Bronchial epithelial cell (primary cell): ENCODE results near the gene ABHD6. TPM values are rescaled to one million over a fixed set of nuclear protein-coding genes. Genes with fewer than 3 reads are reported as not detected.
"Not testable (repeated sequence)": the region's sequence is repeated elsewhere in the genome, so short reads cannot be mapped to it uniquely, and the experiment has no call there.

Source experiments
- DNase-seq: peaks from one replicate; pipeline ENCODE4 v3.0.0-alpha.2; 2010; ENCODE audit warnings: low read depth
- FAIRE-seq: peaks from 2 replicates; lab custom pipeline; 2011; peaks lifted over from hg19 to GRCh38; lab: Jason Lieb, UNC
- H3K27me3 ChIP-seq: 2 replicates; pipeline ENCODE4 v1.5.1; 2011; ENCODE audit warnings: low read length; ENCODE audit not compliant: control insufficient read depth, insufficient read depth
- H3K36me3 ChIP-seq: 2 replicates; pipeline ENCODE4 v1.5.1; 2011; ENCODE audit warnings: low read length; ENCODE audit not compliant: control insufficient read depth, insufficient read depth
- H3K4me3 ChIP-seq: 2 replicates; pipeline ENCODE4 v1.5.1; 2011; ENCODE audit warnings: mild to moderate bottlenecking, low read depth, low read length, control low read depth
- CTCF ChIP-seq: IDR thresholded peaks from 2 replicates; pipeline ENCODE4 v1.5.1; 2011; ENCODE audit warnings: mild to moderate bottlenecking, moderate library complexity, low read length, control low read depth, inconsistent platforms; ENCODE audit not compliant: insufficient read depth, severe bottlenecking
- total RNA-seq: library from RNA; depleted of rRNA; stranded (reverse); fragments of >200 nt; gene quantifications from 2 replicates; pipeline ENCODE4 v1.2.1, GENCODE V29; 2014

ABHD6 gene
- total RNA-seq, 1 donor from 2014 or later, result 7.1 TPM

- no peaks in the 10 kb centered on the region for H3K36me3 ChIP-seq
- FAIRE-seq, result no peak
- DNase-seq, result no peak
- H3K4me3 ChIP-seq, result no peak overlapping the region
- TF ChIP-seq CTCF, result no peak
- H3K27me3 ChIP-seq, result no peaks in the 10 kb centered on the region
These were observed 29.0 kb downstream of the ABHD6 start for GRCh38 chr3:58266577-58266976.

GRCh38 chr3:58267543-58267942 is 30.0 kb downstream of the ABHD6 start:
- not testable (repeated sequence) for H3K27me3 ChIP-seq, H3K4me3 ChIP-seq, FAIRE-seq, DNase-seq, H3K36me3 ChIP-seq

- no peak for TF ChIP-seq CTCF
- FAIRE-seq (no peak), DNase-seq (peak; percentile 7)
- no peaks in the 10 kb centered on the region for H3K27me3 ChIP-seq
- H3K36me3 ChIP-seq, result no peaks in the 10 kb centered on the region
- no peak overlapping the region for H3K4me3 ChIP-seq
These were observed 31.8 kb downstream of the ABHD6 start for GRCh38 chr3:58269356-58269755.

- no peak for DNase-seq
- Histone ChIP-seq H3K4me3 (no peak overlapping the region), H3K27me3 (no peaks in the 10 kb centered on the region), H3K36me3 (no peaks in the 10 kb centered on the region)
- no peak for TF ChIP-seq CTCF
- no peak for FAIRE-seq
These were observed 32.9 kb downstream of the ABHD6 start for GRCh38 chr3:58270485-58270884.

GRCh38 chr3:58271901-58272501 is 34.4 kb downstream of the ABHD6 start:
- FAIRE-seq (no peak), DNase-seq (peak; percentile 76)
- Histone ChIP-seq H3K27me3 (no peaks in the 10 kb centered on the region), H3K36me3 (no peaks in the 10 kb centered on the region), H3K4me3 (no peak overlapping the region)
- TF ChIP-seq CTCF, result no peak

GRCh38 chr3:58272891-58273290 is 35.3 kb downstream of the ABHD6 start:
- no peaks in the 10 kb centered on the region for H3K36me3 ChIP-seq
- no peaks in the 10 kb centered on the region for H3K27me3 ChIP-seq
- no peak for DNase-seq
- TF ChIP-seq CTCF, result no peak
- FAIRE-seq, result no peak
- no peak overlapping the region for H3K4me3 ChIP-seq

GRCh38 chr3:58273362-58273761 is 35.8 kb downstream of the ABHD6 start:
- H3K27me3 ChIP-seq, H3K4me3 ChIP-seq, DNase-seq, H3K36me3 ChIP-seq, FAIRE-seq: not testable (repeated sequence)
